Mammary epithelial cell (primary cell): ENCODE results near the gene GLB1L2.

Experiments used
- EZH2 ChIP-seq: IDR thresholded peaks from 2 replicates; pipeline ENCODE4 v1.6.1; 2012; ENCODE audit warnings: low read length, inconsistent platforms, borderline replicate concordance
- TF ChIP-seq, protein P1 (sequence below), 2 donors: IDR thresholded peaks in 1 of 2; conservative IDR thresholded peaks in 1 of 2; 2 replicates each; pipeline ENCODE4 v1.5.1; 2011 to 2012; ENCODE audit warnings: inconsistent platforms in 2 of 2, low read length in 2 of 2, mild to moderate bottlenecking in 2 of 2, control low read depth in 1 of 2, low read depth in 1 of 2; ENCODE audit not compliant: insufficient read depth in 1 of 2; ENCODE audit errors: extremely low read depth in 1 of 2

DNA sequence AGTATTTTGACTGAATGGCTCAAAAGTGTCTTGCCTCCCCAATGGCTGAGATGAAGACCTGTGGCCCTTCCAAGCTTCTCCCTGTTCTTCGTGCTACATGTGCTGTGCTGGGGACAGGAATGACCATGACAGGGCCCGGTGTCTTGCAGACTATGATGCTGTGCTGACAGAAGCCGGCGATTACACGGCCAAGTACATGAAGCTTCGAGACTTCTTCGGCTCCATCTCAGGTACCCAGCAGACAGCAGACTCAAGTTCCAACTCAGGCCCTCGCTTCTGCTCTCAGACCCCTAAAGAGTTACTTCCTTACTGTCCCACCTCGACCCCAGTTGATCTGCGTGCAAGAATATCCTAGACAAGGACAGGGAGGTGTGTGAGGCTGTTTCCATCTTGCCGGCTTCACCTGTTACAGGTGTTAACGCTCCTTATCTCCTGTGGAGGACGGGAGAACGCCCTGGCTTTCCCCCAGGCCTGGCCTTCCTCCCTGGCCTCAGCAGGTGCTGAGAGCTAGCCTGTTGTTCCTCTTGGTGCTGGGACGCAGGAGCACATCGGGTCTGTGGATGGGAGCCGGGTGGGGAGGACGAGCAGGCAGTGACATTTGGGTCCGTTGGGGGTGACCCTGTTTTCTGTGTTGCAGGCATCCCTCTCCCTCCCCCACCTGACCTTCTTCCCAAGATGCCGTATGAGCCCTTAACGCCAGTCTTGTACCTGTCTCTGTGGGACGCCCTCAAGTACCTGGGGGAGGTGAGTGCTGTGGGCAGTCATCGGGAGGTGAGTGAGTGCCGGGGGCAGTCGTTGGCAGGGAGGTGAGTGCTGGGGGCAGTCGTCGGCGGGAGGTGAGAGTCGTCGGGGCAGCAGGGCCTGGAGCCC lies 38.1 kb downstream of the GLB1L2 start:
- TF ChIP-seq, protein P1, sequence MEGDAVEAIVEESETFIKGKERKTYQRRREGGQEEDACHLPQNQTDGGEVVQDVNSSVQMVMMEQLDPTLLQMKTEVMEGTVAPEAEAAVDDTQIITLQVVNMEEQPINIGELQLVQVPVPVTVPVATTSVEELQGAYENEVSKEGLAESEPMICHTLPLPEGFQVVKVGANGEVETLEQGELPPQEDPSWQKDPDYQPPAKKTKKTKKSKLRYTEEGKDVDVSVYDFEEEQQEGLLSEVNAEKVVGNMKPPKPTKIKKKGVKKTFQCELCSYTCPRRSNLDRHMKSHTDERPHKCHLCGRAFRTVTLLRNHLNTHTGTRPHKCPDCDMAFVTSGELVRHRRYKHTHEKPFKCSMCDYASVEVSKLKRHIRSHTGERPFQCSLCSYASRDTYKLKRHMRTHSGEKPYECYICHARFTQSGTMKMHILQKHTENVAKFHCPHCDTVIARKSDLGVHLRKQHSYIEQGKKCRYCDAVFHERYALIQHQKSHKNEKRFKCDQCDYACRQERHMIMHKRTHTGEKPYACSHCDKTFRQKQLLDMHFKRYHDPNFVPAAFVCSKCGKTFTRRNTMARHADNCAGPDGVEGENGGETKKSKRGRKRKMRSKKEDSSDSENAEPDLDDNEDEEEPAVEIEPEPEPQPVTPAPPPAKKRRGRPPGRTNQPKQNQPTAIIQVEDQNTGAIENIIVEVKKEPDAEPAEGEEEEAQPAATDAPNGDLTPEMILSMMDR (conservative IDR thresholded peaks at IDR 0.05 in 1 of 2, IDR thresholded peaks at IDR 0.05 in 1 of 2; ENCODE audit: extremely low read depth in 1 of 2, insufficient read depth in 1 of 2, low read depth in 1 of 2, low read length in 2 of 2): no peak
- TF ChIP-seq EZH2: no peak
